ENCODE measurements around the gene C3orf38.
"Not testable (repeated sequence)": the region's sequence is repeated elsewhere in the genome, so short reads cannot be mapped to it uniquely, and the experiment has no call there.

C3orf38 gene

DNA sequence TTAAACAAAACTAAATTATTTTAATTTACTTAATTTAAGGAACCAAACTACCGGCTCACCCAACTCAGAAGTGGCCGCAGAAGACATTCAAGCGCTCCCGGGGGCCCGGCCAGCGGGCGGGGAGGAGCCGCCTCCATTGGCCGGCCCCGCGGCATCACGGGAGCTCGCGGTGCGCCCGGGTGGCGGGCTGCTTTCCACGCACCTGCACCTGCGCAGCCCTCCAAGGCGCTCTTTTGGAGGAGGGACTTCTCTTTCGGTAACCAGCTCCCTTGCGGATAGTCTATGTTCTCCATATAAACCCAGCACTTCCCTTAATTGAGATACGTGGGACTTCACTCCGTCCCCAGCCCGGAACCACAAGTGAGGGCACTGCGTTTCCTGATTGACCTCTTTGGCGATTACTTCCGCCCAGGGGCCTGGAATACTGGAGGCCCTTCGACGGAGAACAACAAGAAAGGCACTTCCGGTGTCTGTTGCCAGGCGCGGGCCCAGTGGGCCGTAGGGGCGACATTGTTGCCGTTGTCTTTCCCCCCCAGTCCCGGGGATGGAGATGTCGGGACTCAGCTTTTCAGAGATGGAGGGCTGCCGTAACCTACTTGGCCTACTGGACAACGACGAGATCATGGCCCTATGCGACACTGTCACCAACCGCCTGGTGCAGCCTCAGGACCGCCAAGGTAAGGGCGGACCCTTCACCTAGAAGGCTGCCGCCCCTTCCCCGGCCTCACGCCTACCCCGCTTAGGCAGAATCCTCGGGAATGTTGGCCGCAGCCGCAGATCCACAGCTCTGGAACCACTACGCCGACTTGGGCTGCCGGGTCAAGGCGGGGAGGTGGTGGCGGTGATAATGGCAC, at the start of gene C3orf38:
Gene C3orf38, plus strand, starts transcription at position 451 of the 854 bp plus-strand sequence. Its CDS starts 94 bp downstream, at position 545.
- DNase-seq = peak; percentile 93

- no peak for DNase-seq
Observed at GRCh38 chr3:88101142-88101541, 48.6 kb upstream of the C3orf38 start.

GRCh38 chr3:88105325-88105724, 44.4 kb upstream of the C3orf38 start:
- no peak for DNase-seq

DNA sequence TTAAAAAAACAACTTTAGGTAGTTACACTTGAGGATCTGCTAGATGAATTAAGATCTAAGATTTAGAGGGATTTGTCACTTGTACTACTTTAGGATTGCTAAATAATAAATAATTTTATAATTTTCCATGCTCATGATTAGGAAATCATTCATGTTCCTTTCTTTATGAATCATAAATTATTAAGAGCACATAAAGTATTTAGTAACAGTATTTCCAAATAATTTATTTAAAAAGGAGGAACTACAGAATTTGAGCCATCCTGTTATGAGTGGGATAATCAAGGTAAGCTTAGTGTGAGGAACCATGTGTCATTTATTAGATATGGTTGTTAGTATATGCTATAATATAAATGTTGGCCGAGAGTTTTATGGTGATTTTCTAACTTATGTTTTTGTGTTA, 37.5 kb upstream of the C3orf38 start:
- DNase-seq = no peak

- peak; percentile 36 for DNase-seq
Observed at GRCh38 chr3:88113311-88114162, 36.2 kb upstream of the C3orf38 start.

DNA sequence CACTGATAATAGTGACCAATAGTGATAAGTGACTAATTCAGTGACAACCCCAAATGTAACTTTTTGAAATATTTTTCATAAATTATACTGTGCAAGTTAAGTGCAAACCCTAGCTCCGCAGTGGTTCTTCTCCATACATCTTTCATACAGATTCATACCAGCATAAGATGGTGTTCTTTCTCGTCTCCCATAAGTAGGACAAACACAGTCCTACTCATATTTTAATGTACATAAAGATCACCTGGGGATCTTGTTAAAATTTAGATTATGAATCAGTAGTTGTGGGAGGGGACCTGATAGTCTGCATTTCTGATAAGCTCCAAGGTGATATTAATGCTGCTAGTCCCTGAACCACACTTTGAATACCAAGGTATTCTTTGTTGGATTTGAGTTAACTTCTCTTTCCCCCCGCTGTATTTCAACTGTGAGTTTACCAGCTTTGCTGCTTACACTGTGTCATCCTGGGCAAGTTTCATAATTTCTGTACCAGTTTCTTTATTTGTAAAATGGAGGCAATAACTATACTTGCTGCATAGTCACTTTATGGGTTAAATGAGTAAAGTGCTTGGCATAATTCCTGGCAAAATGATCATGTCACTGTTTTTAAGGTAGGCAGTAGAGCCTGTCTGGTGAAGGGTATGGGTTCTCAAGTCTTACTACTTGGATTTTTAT, 34.7 kb upstream of the C3orf38 start:
- no peak for DNase-seq

GRCh38 chr3:88117683-88118082, 32.1 kb upstream of the C3orf38 start:
- no peak for DNase-seq

DNA sequence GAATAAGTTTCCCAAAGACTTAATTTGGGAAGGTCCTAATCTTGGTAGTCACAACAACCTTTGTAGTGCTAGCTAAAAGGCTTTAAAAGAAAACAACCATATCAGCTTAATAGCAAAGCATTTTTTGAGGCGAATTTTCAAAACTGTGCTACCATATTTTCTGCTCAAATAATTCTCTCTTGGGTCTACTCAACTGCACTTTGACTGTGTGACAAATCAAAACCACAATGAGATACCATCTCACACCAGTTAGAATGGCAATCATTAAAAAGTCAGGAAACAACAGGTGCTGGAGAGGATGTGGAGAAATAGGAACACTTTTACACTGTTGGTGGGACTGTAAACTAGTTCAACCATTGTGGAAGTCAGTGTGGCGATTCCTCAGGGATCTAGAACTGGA, 31.2 kb upstream of the C3orf38 start:
- DNase-seq = not testable (repeated sequence)

DNA sequence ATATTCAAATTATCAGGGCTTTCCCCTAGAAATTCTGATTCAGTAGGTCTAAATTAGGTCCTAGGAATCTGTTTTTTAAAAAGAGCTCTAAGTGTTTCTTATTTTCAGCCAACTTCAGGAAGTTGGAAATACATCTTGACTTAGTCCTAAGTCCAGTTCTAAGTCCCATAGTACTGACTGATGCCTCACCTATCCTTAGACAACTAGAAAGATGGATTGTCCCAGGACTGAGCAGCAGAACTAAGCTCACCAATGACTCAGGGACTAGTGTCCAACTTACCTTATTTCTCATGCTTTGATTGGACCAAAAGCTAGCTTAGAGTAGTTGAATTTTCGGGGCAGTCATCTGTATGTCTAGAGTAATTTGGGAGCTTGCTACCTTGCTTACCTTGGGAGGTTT, 26.2 kb upstream of the C3orf38 start:
- DNase-seq = no peak

GRCh38 chr3:88131695-88132094, 18.1 kb upstream of the C3orf38 start:
- no peak for DNase-seq

GRCh38 chr3:88132894-88133293, 16.9 kb upstream of the C3orf38 start:
- no peak for DNase-seq

GRCh38 chr3:88133711-88134263, 16.0 kb upstream of the C3orf38 start:
- DNase-seq = no peak

- DNase-seq = no peak
Observed at GRCh38 chr3:88137836-88138235, 11.9 kb upstream of the C3orf38 start.

- DNase-seq = no peak
Observed at GRCh38 chr3:88141458-88142083, 8.2 kb upstream of the C3orf38 start.

GRCh38 chr3:88142094-88142624, 7.6 kb upstream of the C3orf38 start:
- no peak for DNase-seq

- DNase-seq = no peak
Observed at GRCh38 chr3:88147261-88147660, 2.5 kb upstream of the C3orf38 start.

- no peak for DNase-seq
Observed at GRCh38 chr3:88148651-88149050, 1.1 kb upstream of the C3orf38 start.

DNA sequence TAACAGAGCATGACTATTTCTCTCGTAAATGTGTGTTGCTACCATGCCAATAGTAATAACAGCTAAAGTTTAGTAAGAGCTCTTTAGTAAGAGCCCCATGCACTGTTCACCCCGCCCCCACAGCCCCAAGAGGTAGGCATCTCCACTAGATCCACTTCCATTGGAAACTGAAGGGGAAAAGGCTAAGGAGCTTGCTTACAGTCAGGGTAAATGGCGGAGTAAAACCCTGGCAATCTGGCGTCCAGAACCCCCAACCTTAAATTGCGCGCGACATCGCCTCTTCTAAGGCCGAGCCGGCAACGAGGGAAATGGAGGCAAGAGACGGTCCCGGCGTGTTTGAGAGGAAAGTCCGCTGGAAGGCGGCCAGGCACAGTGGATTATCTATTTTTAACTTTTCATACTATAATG, 654 bp upstream of the C3orf38 start:
- no peak for DNase-seq

DNA sequence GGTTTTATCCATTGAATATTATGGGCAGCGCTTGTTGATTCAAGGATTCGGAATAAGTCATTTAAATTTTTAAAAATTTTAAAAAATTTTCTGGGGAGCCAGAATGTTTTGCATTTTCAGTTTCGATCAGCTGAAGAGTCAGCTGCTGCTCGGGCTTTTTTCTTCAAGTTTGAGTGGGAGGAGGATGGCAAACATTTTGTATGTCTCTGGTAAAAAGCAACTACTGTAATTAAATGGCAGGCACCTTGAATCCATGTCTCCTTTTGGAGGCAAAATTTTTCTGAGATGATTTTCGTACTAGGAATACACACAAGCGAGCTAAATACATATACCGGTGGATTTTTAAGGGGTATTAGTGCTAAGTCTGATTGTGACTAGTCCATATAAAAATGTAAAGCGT, 612 bp downstream of the C3orf38 start:
- DNase-seq = no peak

GRCh38 chr3:88150806-88151205, 1.0 kb downstream of the C3orf38 start:
- DNase-seq = no peak

GRCh38 chr3:88151358-88151757, 1.6 kb downstream of the C3orf38 start:
- no peak for DNase-seq

- DNase-seq = no peak
Observed at GRCh38 chr3:88152841-88153240, 3.1 kb downstream of the C3orf38 start.

Measured in right hindlimb (tissue), 1 donor.